ENCODE results near the gene EEF1AKMT3.

Gene EEF1AKMT3

GRCh38 chr12:57758552-57759359 is 13.7 kb upstream of the EEF1AKMT3 start:
- no peak for DNase-seq
- intact Hi-C loops (cut with DNase I), result no loop called here

GRCh38 chr12:57759360-57759980 is 12.9 kb upstream of the EEF1AKMT3 start:
- peak in 17 of 42 donors; percentile 32 to 87 (median 57) for DNase-seq
- intact Hi-C loops (cut with DNase I), result no loop called here

DNA sequence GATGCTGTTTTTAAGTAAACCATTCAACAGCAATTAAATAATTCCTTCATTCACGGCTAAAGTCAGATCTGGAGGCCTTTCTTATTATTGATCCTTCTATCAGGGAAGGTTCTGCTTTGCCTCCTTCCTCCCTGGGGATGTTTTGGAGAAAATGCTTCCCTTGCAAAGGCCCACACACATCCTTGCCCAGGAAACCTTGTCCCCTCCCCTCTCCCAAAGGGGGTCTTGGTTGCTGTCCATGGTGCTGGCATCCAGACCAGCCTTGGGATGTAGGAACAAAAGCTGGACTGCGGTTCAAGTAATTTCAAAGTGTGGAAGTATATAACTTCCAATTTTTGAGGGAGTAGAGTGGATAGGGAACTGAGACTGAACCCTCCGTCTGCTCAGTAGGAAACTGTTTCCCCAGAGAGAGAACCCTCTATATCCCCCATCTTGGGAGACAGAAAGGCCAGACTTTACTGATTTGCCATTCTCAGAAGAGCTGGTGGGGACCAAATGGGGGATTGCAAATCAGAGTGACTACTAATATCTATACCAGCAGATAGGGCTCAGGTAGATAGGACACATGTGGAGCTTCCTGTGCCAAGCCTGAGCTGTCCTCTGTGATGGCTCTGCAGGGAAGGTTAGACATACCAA is 11.9 kb upstream of the EEF1AKMT3 start:
- intact Hi-C loops (cut with DNase I), result no loop called here
- no peak for DNase-seq

DNA sequence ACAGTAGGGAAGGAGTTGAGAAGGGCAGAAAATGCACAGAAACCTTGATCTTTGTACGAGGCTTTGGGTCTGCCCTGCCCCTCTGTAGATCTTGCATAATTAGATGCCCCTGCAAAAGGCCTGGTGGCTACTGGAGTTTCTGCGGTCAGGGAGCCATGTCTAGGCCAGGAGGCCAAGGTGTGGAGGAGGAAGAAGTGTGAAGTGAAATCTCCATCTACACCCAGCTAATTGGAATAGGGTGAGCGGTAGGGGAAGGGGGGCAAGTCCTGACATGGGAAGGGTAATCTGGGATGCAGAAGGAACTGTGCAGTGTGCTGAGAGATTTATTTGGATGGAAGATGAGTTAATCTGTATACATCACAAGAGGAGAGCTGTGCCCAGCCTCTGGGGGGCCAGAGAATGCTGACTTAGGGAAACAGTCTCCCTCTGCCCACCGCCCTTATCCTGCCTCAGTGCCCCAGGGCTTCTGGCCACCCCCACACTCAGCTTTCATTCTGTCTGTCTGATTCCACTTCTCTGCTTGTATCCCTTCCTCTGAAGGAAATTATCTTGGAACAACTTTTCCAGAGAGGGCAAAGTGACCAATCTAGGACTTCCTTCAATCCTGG is 10.9 kb upstream of the EEF1AKMT3 start:
- DNase-seq, result no peak
- intact Hi-C loops (cut with DNase I), result no loop called here

DNA sequence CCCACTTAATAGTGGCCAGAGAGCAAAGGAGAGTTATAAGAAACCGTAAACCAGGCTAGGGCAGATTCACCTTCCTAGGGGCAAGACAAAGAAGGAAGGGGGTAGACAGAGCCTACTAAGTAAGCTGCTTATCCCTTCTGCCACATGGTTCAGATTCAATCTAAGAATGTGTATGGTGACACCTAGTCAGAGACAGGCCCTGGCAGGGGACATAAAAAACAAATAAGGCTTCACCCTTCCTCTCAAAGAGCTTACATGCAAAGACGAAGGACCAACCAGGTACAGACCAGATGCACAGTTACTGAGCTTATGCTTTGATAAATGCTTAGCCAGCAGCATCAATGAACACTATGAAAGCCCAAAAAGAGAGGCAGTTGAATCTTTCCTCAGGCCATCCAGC is 10.0 kb upstream of the EEF1AKMT3 start:
- intact Hi-C loops (cut with DNase I), result no loop called here
- no peak for DNase-seq

GRCh38 chr12:57763881-57764661 is 8.3 kb upstream of the EEF1AKMT3 start:
- intact Hi-C loops (cut with DNase I), result no loop called here
- no peak for DNase-seq

DNA sequence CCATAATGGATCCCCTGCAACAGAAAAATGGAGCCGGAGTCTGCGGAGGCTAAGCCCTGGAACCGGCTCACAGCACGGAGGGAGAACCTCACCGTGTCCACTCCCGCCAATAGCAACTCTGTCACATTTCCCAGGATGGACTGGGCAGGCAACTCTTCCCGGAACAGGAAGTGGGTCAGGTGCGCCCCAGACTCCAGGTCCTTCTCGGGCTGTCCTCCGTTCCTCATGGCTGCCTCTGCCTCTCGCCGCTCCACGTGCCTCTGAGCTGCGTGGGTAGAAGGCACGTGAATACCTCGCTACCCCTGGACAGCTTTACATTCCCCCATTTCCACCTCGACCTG is 7.8 kb upstream of the EEF1AKMT3 start:
- intact Hi-C loops (cut with DNase I), result no loop called here
- no peak for DNase-seq

DNA sequence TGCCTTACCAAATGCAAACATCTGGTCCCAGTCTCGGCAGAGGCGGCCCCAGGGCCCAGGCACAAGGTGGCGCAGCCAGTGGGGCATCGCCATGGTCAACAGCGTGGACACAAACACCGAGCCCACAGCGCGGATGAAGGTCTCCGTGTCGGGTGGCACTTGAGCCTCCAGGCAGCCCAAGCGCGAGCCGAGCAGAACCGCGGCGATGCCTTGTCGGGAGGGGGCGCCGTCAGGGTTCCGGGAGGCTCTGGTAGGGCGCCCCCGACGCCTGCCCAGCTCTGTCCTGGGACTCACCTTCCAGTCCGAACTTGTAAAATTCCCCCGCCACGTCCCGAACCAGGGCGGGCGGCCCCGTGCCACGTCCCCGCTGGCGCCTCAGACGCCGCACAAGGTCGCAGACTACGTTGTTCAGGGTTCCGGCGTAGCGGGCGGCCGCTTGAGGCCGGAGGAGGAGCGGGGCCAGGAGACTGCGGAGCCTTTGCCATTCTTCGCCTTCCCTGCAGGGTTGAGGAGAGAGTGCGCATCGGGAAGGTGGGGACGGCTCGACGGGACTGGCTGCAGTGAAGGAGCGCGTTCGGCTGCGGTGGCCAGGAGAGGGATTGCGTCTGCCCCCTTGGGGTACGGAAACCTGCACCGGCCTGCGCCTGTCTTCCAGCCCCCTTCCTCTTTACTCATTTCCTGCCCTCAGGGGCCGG is 7.3 kb upstream of the EEF1AKMT3 start:
- intact Hi-C loops (cut with DNase I), result no loop called here
- DNase-seq, result peak in 1 of 42 donors; percentile 31

DNA sequence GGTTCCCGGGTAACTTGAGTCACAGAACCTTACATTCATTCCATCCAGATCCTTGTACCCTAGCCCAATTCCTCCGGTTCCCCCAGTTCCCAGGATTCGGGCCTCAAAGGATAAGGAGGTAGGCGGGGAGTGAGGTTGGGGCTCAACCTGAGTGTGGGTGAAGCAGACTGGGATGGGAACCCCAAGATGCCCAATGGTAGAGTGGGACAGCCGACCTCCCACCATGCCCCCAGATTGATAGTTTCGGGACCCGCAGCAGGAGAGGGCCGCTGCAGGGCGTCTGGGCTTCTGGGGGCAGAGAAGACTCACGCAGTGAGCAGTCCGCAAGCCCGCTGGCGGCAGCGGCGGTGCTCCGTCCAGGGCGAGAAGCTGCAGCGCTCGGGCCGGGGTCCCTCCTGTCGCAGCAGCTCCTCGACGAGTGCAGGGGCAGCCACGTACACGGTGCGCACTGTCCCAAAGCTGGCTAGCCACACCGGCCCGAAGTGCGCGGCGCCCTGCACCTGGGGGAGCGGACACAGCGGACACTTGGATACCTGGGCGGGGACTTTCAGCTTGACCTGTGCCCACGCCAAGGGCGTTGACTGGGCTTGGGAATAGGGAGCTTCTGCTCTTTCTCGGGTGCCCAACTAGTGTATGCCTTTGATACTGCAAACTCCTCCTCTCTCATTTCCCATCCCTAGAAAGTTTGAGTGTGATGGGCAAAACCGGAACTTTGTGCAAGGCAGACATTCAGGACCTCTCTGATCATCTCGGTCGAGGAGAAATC is 6.5 kb upstream of the EEF1AKMT3 start:
- intact Hi-C loops (cut with DNase I), result no loop called here

GRCh38 chr12:57766464-57767304 is 5.7 kb upstream of the EEF1AKMT3 start, which contains the start of gene CYP27B1:
Gene CYP27B1 (minus strand): TSS chr12:57767078. CDS start chr12:57767041, 37 bp downstream.
- intact Hi-C loops (cut with DNase I), result no loop called here
- DNase-seq, result no peak

More for the DNA sequence above, 6.5 kb upstream of the EEF1AKMT3 start:
- no peak for DNase-seq

- intact Hi-C loops (cut with DNase I), result no loop called here
These were observed 5.1 kb upstream of the EEF1AKMT3 start for GRCh38 chr12:57767305-57767698.

GRCh38 chr12:57767876-57768275 is 4.5 kb upstream of the EEF1AKMT3 start:
- intact Hi-C loops (cut with DNase I), result no loop called here

More at GRCh38 chr12:57767305-57767698, 5.1 kb upstream of the EEF1AKMT3 start:
- no peak for DNase-seq

DNA sequence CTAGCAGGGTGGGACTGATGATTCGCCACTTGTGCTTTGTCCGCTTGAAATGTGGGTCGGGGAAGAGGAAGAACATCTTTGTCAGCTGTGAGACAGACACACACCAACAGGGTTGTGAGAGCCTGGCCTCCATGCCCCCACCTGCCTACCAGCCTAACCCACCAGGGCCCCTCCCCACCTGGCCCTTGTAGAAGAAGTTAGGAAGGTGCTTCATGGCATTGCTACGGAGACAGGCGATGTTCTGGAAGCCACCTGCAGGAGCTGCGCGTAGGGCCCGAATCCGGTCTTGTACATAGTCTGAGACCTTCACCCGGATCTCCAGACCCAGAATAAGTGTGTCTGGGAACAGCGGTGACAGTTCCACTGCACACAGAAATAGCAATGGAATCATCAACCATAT is 2.8 kb upstream of the EEF1AKMT3 start:
- intact Hi-C loops (cut with DNase I), result no loop called here
- no peak for DNase-seq

More at GRCh38 chr12:57767876-57768275, 4.5 kb upstream of the EEF1AKMT3 start:
- no peak for DNase-seq

GRCh38 chr12:57770734-57771133 is 1.7 kb upstream of the EEF1AKMT3 start:
- intact Hi-C loops (cut with DNase I), result no loop called here

DNA sequence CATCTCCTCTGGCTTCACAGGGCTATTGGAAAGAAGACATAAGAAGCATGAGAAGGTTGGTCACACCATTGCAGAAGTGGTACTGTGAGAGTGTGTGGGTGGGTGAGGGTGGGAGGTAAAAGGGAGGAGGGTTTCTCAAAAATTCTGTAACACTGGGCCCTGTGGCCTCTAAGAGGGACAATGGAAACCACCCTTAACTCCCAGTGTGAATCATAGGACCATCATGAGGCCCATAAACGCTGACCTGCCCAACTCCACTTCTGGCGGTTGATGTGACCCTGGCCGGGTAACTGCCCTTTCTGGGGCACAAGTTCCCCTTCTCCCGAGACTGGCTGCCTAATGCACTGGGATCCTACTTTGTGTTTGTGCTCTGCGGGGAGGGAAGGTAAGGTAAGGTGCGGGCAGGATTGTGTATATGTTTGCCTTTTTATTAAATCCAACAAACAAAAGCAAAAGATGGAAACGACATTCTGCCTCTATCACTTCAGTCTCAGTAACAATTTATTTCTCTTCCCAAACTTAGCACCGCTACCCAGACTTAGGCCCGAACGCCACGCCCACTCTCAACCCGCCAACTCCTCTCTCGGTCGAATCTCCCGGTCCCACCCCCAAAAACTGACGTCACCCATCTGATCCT is 1.1 kb upstream of the EEF1AKMT3 start:
- intact Hi-C loops (cut with DNase I), result no loop called here
- DNase-seq, result peak; percentile 64 to 96 (median 86)

More at GRCh38 chr12:57770734-57771133, 1.7 kb upstream of the EEF1AKMT3 start:
- DNase-seq, result no peak

- intact Hi-C loops (cut with DNase I), result no loop called here
- peak; percentile 94 to 99 (median 97) for DNase-seq
These were observed 463 bp upstream of the EEF1AKMT3 start, which contains the start of gene METTL1 for GRCh38 chr12:57771873-57772428. Gene METTL1 (minus strand): TSS chr12:57772105. CDS start chr12:57772083, 22 bp downstream.

All from head of caudate nucleus (tissue), 42 donors.